Epithelial cell of prostate (primary cell): ENCODE results near the gene FOXR1.
"Not testable (repeated sequence)": the region's sequence is repeated elsewhere in the genome, so short reads cannot be mapped to it uniquely, and the experiment has no call there.

Experiments used
- DNase-seq: peaks from one replicate; pipeline ENCODE4 v3.0.0-alpha.2; 2011; ENCODE audit warnings: low read depth, low spot score
- H3K27ac ChIP-seq: fragments of 450-650 bp; 2 replicates; pipeline ENCODE4 v1.5.1; 2017; ENCODE audit warnings: mild to moderate bottlenecking

The FOXR1 gene

GRCh38 chr11:118939953-118940598, 31.5 kb upstream of the FOXR1 start:
- no peak overlapping the region for H3K27ac ChIP-seq
- no peak for DNase-seq

- H3K27ac ChIP-seq = no peak overlapping the region
- DNase-seq = no peak
Observed at GRCh38 chr11:118947091-118947490, 24.5 kb upstream of the FOXR1 start.

- H3K27ac ChIP-seq = no peak overlapping the region
- no peak for DNase-seq
Observed at GRCh38 chr11:118948000-118948399, 23.6 kb upstream of the FOXR1 start.

- DNase-seq = no peak
- H3K27ac ChIP-seq = no peak overlapping the region
Observed at GRCh38 chr11:118953265-118953664, 18.3 kb upstream of the FOXR1 start.

GRCh38 chr11:118953976-118954375, 17.6 kb upstream of the FOXR1 start:
- not testable (repeated sequence) for DNase-seq, H3K27ac ChIP-seq

- DNase-seq = peak; percentile 27
Observed at GRCh38 chr11:118956094-118956846, 15.3 kb upstream of the FOXR1 start, which contains the start of gene UPK2. UPK2 (plus strand) TSS chr11:118956298; CDS start chr11:118956351, 53 bp downstream.

GRCh38 chr11:118956847-118957469, 14.6 kb upstream of the FOXR1 start:
- no peak for DNase-seq
- no peak overlapping the region for H3K27ac ChIP-seq

More at GRCh38 chr11:118956094-118956846, 15.3 kb upstream of the FOXR1 start, which contains the start of gene UPK2:
- H3K27ac ChIP-seq = no peak within 1 kb of the TSS

GRCh38 chr11:118957549-118957948, 14.0 kb upstream of the FOXR1 start:
- H3K27ac ChIP-seq = no peak overlapping the region
- DNase-seq = no peak

GRCh38 chr11:118957968-118958367, 13.6 kb upstream of the FOXR1 start:
- H3K27ac ChIP-seq = no peak overlapping the region
- no peak for DNase-seq

GRCh38 chr11:118958577-118958976, 13.0 kb upstream of the FOXR1 start:
- no peak overlapping the region for H3K27ac ChIP-seq
- no peak for DNase-seq

GRCh38 chr11:118961189-118961588, 10.4 kb upstream of the FOXR1 start:
- H3K27ac ChIP-seq = no peak overlapping the region
- no peak for DNase-seq

GRCh38 chr11:118961591-118961990, 10.0 kb upstream of the FOXR1 start:
- H3K27ac ChIP-seq = no peak overlapping the region
- no peak for DNase-seq

- not testable (repeated sequence) for DNase-seq, H3K27ac ChIP-seq
Observed at GRCh38 chr11:118969508-118969907, 2.1 kb upstream of the FOXR1 start.

- no peak overlapping the region for H3K27ac ChIP-seq
Observed at GRCh38 chr11:118973985-118974384, 2.4 kb downstream of the FOXR1 start.

GRCh38 chr11:118975771-118976709, 4.5 kb downstream of the FOXR1 start:
- DNase-seq = no peak
- no peak overlapping the region for H3K27ac ChIP-seq

More at GRCh38 chr11:118973985-118974384, 2.4 kb downstream of the FOXR1 start:
- no peak for DNase-seq

- DNase-seq = no peak
- H3K27ac ChIP-seq = no peak overlapping the region
Observed at GRCh38 chr11:118979434-118979833, 7.9 kb downstream of the FOXR1 start.

GRCh38 chr11:118980191-118980881, 8.8 kb downstream of the FOXR1 start:
- no peak for DNase-seq
- H3K27ac ChIP-seq = no peak overlapping the region

- not testable (repeated sequence) for DNase-seq, H3K27ac ChIP-seq
Observed at GRCh38 chr11:118984337-118984736, 12.8 kb downstream of the FOXR1 start.

GRCh38 chr11:118984825-118985224, 13.3 kb downstream of the FOXR1 start:
- H3K27ac ChIP-seq = no peak overlapping the region
- DNase-seq = no peak
